HG03460 (cell line): ENCODE results near the gene HNRNPAB.
"Not testable (repeated sequence)": the region's sequence is repeated elsewhere in the genome, so short reads cannot be mapped to it uniquely, and the experiment has no call there.

Source experiments
- ATAC-seq: cut with Tn5 transposase; IDR thresholded peaks from one replicate; pipeline ENCODE4 v1.9.1; 2021; ENCODE audit not compliant: unreplicated experiment

The HNRNPAB gene

GRCh38 chr5:178229111-178229510, 24.8 kb downstream of the HNRNPAB start:
- ATAC-seq = not testable (repeated sequence)

- ATAC-seq = no peak
Measured at GRCh38 chr5:178229861-178230260, 25.5 kb downstream of the HNRNPAB start.

GRCh38 chr5:178230879-178231538, 26.7 kb downstream of the HNRNPAB start:
- ATAC-seq = no peak

- peak; percentile 12 for ATAC-seq
Measured at GRCh38 chr5:178231539-178232123, 27.3 kb downstream of the HNRNPAB start.

- ATAC-seq = peak; percentile 61
Measured at GRCh38 chr5:178232124-178232919, 28.0 kb downstream of the HNRNPAB start, which contains the start of gene PHYKPL. Gene PHYKPL, minus strand, starts transcription at chr5:178232802. Its CDS starts 252 bp downstream, at chr5:178232550.

- ATAC-seq = no peak
Measured at GRCh38 chr5:178232920-178233429, 28.6 kb downstream of the HNRNPAB start.

GRCh38 chr5:178234121-178234749, 29.9 kb downstream of the HNRNPAB start:
- ATAC-seq = no peak

- ATAC-seq = peak; percentile 26
Measured at GRCh38 chr5:178234750-178235587, 30.6 kb downstream of the HNRNPAB start.

- ATAC-seq = no peak
Measured at GRCh38 chr5:178235588-178235974, 31.2 kb downstream of the HNRNPAB start.

- no peak for ATAC-seq
Measured at GRCh38 chr5:178236126-178236525, 31.8 kb downstream of the HNRNPAB start.

GRCh38 chr5:178236679-178237078, 32.3 kb downstream of the HNRNPAB start:
- no peak for ATAC-seq

- ATAC-seq = no peak
Measured at GRCh38 chr5:178237431-178238312, 33.3 kb downstream of the HNRNPAB start.

- ATAC-seq = no peak
Measured at GRCh38 chr5:178238313-178238635, 33.9 kb downstream of the HNRNPAB start.

- no peak for ATAC-seq
Measured at GRCh38 chr5:178238711-178239592, 34.6 kb downstream of the HNRNPAB start.

- not testable (repeated sequence) for ATAC-seq
Measured at GRCh38 chr5:178239626-178240301, 35.4 kb downstream of the HNRNPAB start.

- no peak for ATAC-seq
Measured at GRCh38 chr5:178240341-178240741, 36.0 kb downstream of the HNRNPAB start.

GRCh38 chr5:178240766-178241165, 36.4 kb downstream of the HNRNPAB start:
- no peak for ATAC-seq

GRCh38 chr5:178241231-178241663, 36.9 kb downstream of the HNRNPAB start:
- ATAC-seq = no peak
